IMR-90 (cell line): ENCODE data around the gene PLBD2. TPM values are rescaled to one million over a fixed set of nuclear protein-coding genes. Genes with fewer than 3 reads are reported as not detected.

Experiments used
- ATAC-seq: fragments of 200-7000 bp; cut with Tn5 transposase; 2 replicates; pipeline ENCODE4 v1.9.1; 2020; ENCODE audit warnings: low read depth, mild to moderate bottlenecking, moderate library complexity
- BruUV-seq: library from RNA; stranded (reverse); fragments of 400-500 nt; replicated peaks from 2 replicates; lab custom pipeline; 2021; lab: Mats Ljungman, UMichigan
- CTCF ChIA-PET: fragments of 300-600 bp; formaldehyde crosslinking; extraction: SDS; loops from one replicate; lab custom pipeline; 2021; ENCODE audit warnings: antibody characterized with exemption; lab: Yijun Ruan, JAX
- POLR2A ChIA-PET: fragments of 300-600 bp; sonication (Branson Sonifier 250); formaldehyde crosslinking; loops from one replicate; lab custom pipeline; 2022; ENCODE audit warnings: antibody characterized with exemption; ENCODE audit not compliant: unreplicated experiment; lab: Charles Lee
- DNase-seq: peaks from one replicate; pipeline ENCODE4 v3.0.0; 2013
- H2AFZ ChIP-seq: replicated peaks from 2 replicates; pipeline ENCODE3; 2013; ENCODE audit warnings: low read length, mild to moderate bottlenecking; ENCODE audit not compliant: poor library complexity
- H2AK5ac ChIP-seq: 2 replicates; pipeline ENCODE4 v1.6.1; 2013; ENCODE audit warnings: low read depth, low read length, inconsistent platforms
- H2AK9ac ChIP-seq: replicated peaks from 2 replicates; pipeline ENCODE3; 2013; ENCODE audit warnings: mild to moderate bottlenecking, low read depth, low read length, moderate library complexity; ENCODE audit not compliant: poor library complexity
- H2BK120ac ChIP-seq: 2 replicates; pipeline ENCODE4 v1.6.1; 2013; ENCODE audit warnings: low read depth, low read length, inconsistent platforms
- H2BK15ac ChIP-seq: 3 replicates; pipeline ENCODE4 v1.6.1; 2013; ENCODE audit warnings: low read depth, low read length, inconsistent platforms
- H2BK20ac ChIP-seq: 2 replicates; pipeline ENCODE4 v1.6.1; 2013; ENCODE audit warnings: low read depth, mild to moderate bottlenecking, inconsistent platforms, low read length, moderate library complexity
- H2BK5ac ChIP-seq: 2 replicates; pipeline ENCODE4 v1.6.1; 2013; ENCODE audit warnings: mild to moderate bottlenecking, low read depth, low read length, inconsistent platforms; ENCODE audit not compliant: poor library complexity, severe bottlenecking
- H3K14ac ChIP-seq: replicated peaks from 2 replicates; pipeline ENCODE4 v1.6.1; 2013; ENCODE audit warnings: low read depth, low read length, inconsistent platforms
- H3K18ac ChIP-seq: 2 replicates; pipeline ENCODE4 v1.6.1; 2013; ENCODE audit warnings: low read depth, low read length, control low read depth
- H3K23ac ChIP-seq: 2 replicates; pipeline ENCODE4 v1.6.1; 2013; ENCODE audit warnings: low read depth, low read length, inconsistent platforms
- H3K27ac ChIP-seq: 2 replicates; pipeline ENCODE4 v1.5.1; 2013; ENCODE audit warnings: mild to moderate bottlenecking, control low read depth, low read length; ENCODE audit not compliant: insufficient read depth
- H3K27me3 ChIP-seq: 2 replicates; pipeline ENCODE4 v1.6.1; 2013; ENCODE audit warnings: low read length; ENCODE audit not compliant: control insufficient read depth, insufficient read depth
- H3K36me3 ChIP-seq: 2 replicates; pipeline ENCODE4 v1.6.1; 2013; ENCODE audit warnings: low read length, mixed read lengths; ENCODE audit not compliant: control insufficient read depth, insufficient read depth
- H3K4ac ChIP-seq: 2 replicates; pipeline ENCODE4 v1.6.1; 2013; ENCODE audit warnings: low read depth, low read length, inconsistent platforms
- H3K4me1 ChIP-seq: 2 replicates; pipeline ENCODE4 v1.6.1; 2013; ENCODE audit warnings: low read length, mixed read lengths; ENCODE audit not compliant: control insufficient read depth, insufficient read depth
- H3K4me2 ChIP-seq: 2 replicates; pipeline ENCODE4 v1.6.1; 2013; ENCODE audit warnings: low read depth, mild to moderate bottlenecking, control low read depth, low read length, moderate library complexity
- H3K4me3 ChIP-seq: 2 replicates; pipeline ENCODE4 v1.5.1; 2013; ENCODE audit warnings: low read depth, mild to moderate bottlenecking, control low read depth, low read length, moderate library complexity; ENCODE audit not compliant: insufficient read depth
- H3K56ac ChIP-seq: 2 replicates; pipeline ENCODE4 v1.6.1; 2013; ENCODE audit warnings: low read length, inconsistent platforms; ENCODE audit not compliant: insufficient read depth; ENCODE audit errors: extremely low read depth
- H3K79me1 ChIP-seq, 2 experiments: 2 replicates each; pipeline ENCODE4 v1.6.1; 2013; ENCODE audit warnings: low read length in 2 of 2, inconsistent platforms in 1 of 2, low read depth in 1 of 2
- H3K9ac ChIP-seq: 2 replicates; pipeline ENCODE4 v1.6.1; 2013; ENCODE audit warnings: low read depth, low read length, control low read depth
- H3K9me1 ChIP-seq: 2 replicates; pipeline ENCODE4 v1.6.1; 2013; ENCODE audit warnings: low read length, inconsistent platforms; ENCODE audit not compliant: insufficient read depth
- H3K9me3 ChIP-seq: 2 replicates; pipeline ENCODE4 v1.6.1; 2013; ENCODE audit warnings: low read length; ENCODE audit not compliant: control insufficient read depth, insufficient read depth
- H4K20me1 ChIP-seq: 2 replicates; pipeline ENCODE4 v1.6.1; 2013; ENCODE audit warnings: low read length, inconsistent platforms; ENCODE audit not compliant: insufficient read depth
- H4K5ac ChIP-seq: 2 replicates; pipeline ENCODE4 v1.6.1; 2013; ENCODE audit warnings: mild to moderate bottlenecking, low read depth, low read length, control low read depth
- H4K8ac ChIP-seq, 2 experiments: 2 replicates each; pipeline ENCODE4 v1.6.1; 2013; ENCODE audit warnings: low read depth in 2 of 2, low read length in 2 of 2, control low read depth in 1 of 2, inconsistent platforms in 1 of 2
- H4K91ac ChIP-seq: 2 replicates; pipeline ENCODE4 v1.6.1; 2013; ENCODE audit warnings: low read depth, low read length, inconsistent platforms; ENCODE audit not compliant: insufficient read depth
- BHLHE40 ChIP-seq: fragments of 150-350 bp; IDR thresholded peaks from 2 replicates; pipeline ENCODE4 v1.6.1; 2016; ENCODE audit warnings: mild to moderate bottlenecking, low read depth, low read length
- CEBPB ChIP-seq: IDR thresholded peaks from 2 replicates; pipeline ENCODE4 v1.6.1; 2012; ENCODE audit warnings: low read depth, low read length, improper control_type of control experiment
- CHD1 ChIP-seq: IDR thresholded peaks from 2 replicates; pipeline ENCODE4 v1.6.1; 2012; ENCODE audit warnings: low read depth, low read length, improper control_type of control experiment
- CTCF ChIP-seq: conservative IDR thresholded peaks from 2 replicates; pipeline ENCODE4 v1.5.1; 2012; ENCODE audit warnings: mild to moderate bottlenecking, low read depth, low read length, improper control_type of control experiment
- FOS ChIP-seq: fragments of 150-350 bp; IDR thresholded peaks from 2 replicates; pipeline ENCODE4 v1.6.1; 2016; ENCODE audit warnings: low read depth, low read length
- MAFK ChIP-seq: IDR thresholded peaks from 2 replicates; pipeline ENCODE4 v1.6.1; 2012; ENCODE audit warnings: low read depth, low read length, improper control_type of control experiment
- MAZ ChIP-seq: IDR thresholded peaks from 2 replicates; pipeline ENCODE4 v1.6.1; 2012; ENCODE audit warnings: low read depth, mild to moderate bottlenecking, low read length, improper control_type of control experiment, moderate library complexity, borderline replicate concordance
- MXI1 ChIP-seq: IDR thresholded peaks from 2 replicates; pipeline ENCODE4 v1.6.1; 2012; ENCODE audit warnings: low read depth, mild to moderate bottlenecking, low read length, moderate library complexity, borderline replicate concordance
- NFE2L2 ChIP-seq: fragments of 150-350 bp; IDR thresholded peaks from 2 replicates; pipeline ENCODE4 v1.6.1; 2016; ENCODE audit warnings: low read depth, mild to moderate bottlenecking, low read length
- POLR2A ChIP-seq: IDR thresholded peaks from 2 replicates; pipeline ENCODE4 v1.6.1; 2012; ENCODE audit warnings: mild to moderate bottlenecking, low read depth, low read length
- RAD21 ChIP-seq: IDR thresholded peaks from 2 replicates; pipeline ENCODE4 v1.6.1; 2012; ENCODE audit warnings: low read length, improper control_type of control experiment
- RCOR1 ChIP-seq: IDR thresholded peaks from 2 replicates; pipeline ENCODE4 v1.6.1; 2012; ENCODE audit warnings: mild to moderate bottlenecking, low read length, improper control_type of control experiment; ENCODE audit not compliant: insufficient replicate concordance
- RFX5 ChIP-seq: IDR thresholded peaks from 2 replicates; pipeline ENCODE4 v1.8.0; 2012; ENCODE audit warnings: low read depth, mild to moderate bottlenecking, low read length, moderate library complexity
- SMC3 ChIP-seq: fragments of 150-350 bp; IDR thresholded peaks from 2 replicates; pipeline ENCODE4 v1.6.1; 2016; ENCODE audit warnings: low read depth, mild to moderate bottlenecking, antibody characterized with exemption, low read length, moderate library complexity
- WGBS, 2 experiments: methylation state at CpG; one replicate each; pipeline versions ENCODE4 v1.1.5 to v1.1.7; 2013; ENCODE audit warnings: missing lambda C conversion rate in 2 of 2; ENCODE audit not compliant: insufficient read length in 1 of 2; ENCODE audit errors: extremely low coverage in 2 of 2; 5-methylcytosine and 5-hydroxymethylcytosine counted together
- dilution Hi-C: fragments of 300-500 bp; cut with HindIII; formaldehyde crosslinking; loops from one replicate; pipeline ENCODE4 v1.14.3; 2018; ENCODE audit warnings: low sequenced_read_pairs; ENCODE audit not compliant: unreplicated experiment
- in situ Hi-C: fragments of 300-500 bp; cut with MboI; formaldehyde crosslinking; loops from 3 replicates; pipeline ENCODE4 v1.14.3; 2019; ENCODE audit warnings: low sequenced_read_pairs, inconsistent platforms, mixed read lengths
- intact Hi-C: fragments of 100-400 bp; cut with micrococcal nuclease; formaldehyde crosslinking; loops from 2 replicates; pipeline ENCODE4 v1.10.0; 2022
- polyA plus RNA-seq, 3 experiments: library from polyadenylated mRNA; depleted of rRNA; stranded (reverse); fragments of >200 nt; gene quantifications; 2 replicates each; pipeline ENCODE4 v1.2.3, GENCODE V29; 2012; ENCODE audit warnings: low replicate concordance in 1 of 3
- total RNA-seq: library from RNA; depleted of rRNA; stranded (reverse); fragments of >200 nt; gene quantifications from 2 replicates; pipeline ENCODE4 v1.2.3, GENCODE V29; 2012
- TF ChIP-seq, protein P1 (sequence below): fragments of 150-350 bp; IDR thresholded peaks from 2 replicates; pipeline ENCODE4 v1.6.1; 2016; ENCODE audit warnings: low read depth, mild to moderate bottlenecking, low read length, moderate library complexity, borderline replicate concordance
- TF ChIP-seq, protein P2 (sequence below): fragments of 150-350 bp; IDR thresholded peaks from 2 replicates; pipeline ENCODE4 v1.6.1; 2017; ENCODE audit warnings: mild to moderate bottlenecking, antibody characterized with exemption, low read length, low read depth

PLBD2 gene
- total and polyA plus RNA-seq, 2 of the 4 experiments (the other 2 are of a cell fraction), result 7.3 to 44.5 TPM

GRCh38 chr12:113333418-113333750 lies 25.0 kb upstream of the PLBD2 start:
- Histone ChIP-seq H3K4me1 (peaks cover 1% of the 10 kb centered on the region; the same call in 1 of the 2 replicates), H4K20me1 (no peaks in the 10 kb centered on the region), H3K9me1 (0 out of 2 replicates have a peak, but pooled peaks cover 3% of the 10 kb centered on the region), H4K91ac (no peak overlapping the region), H4K8ac (no peak overlapping the region), H2BK5ac (no peak overlapping the region), H3K36me3 (peaks cover 10% of the 10 kb centered on the region; the same call in 1 of the 2 replicates), H3K56ac (no peak overlapping the region), H3K4me3 (no peak overlapping the region), H3K79me1 (peaks cover 7 to 19% of the 10 kb centered on the region in 2 experiments), H2BK20ac (no peak overlapping the region), H2BK15ac (no peak overlapping the region), H3K4me2 (no peak overlapping the region; the same call in 1 of the 2 replicates), H2AK9ac (peak overlapping the region; percentile 42), H2AFZ (peak overlapping the region; percentile 41), H2AK5ac (no peak overlapping the region), H3K27me3 (no peaks in the 10 kb centered on the region), H3K9me3 (no peaks in the 10 kb centered on the region), H3K9ac (no peak overlapping the region), H2BK120ac (no peak overlapping the region), H3K14ac (no peak overlapping the region), H4K5ac (no peak overlapping the region), H3K4ac (no peak overlapping the region), H3K18ac (no peak overlapping the region), H3K27ac (no peak overlapping the region), H3K23ac (no peak overlapping the region)
- WGBS, 2 experiments, result no CpG with 5 or more reads among the region's 5 CpGs
- TF ChIP-seq SMC3 (no peak), CEBPB (no peak), POLR2A (no peak), RCOR1 (no peak), MAFK (no peak), MXI1 (no peak), BHLHE40 (no peak), RAD21 (no peak), MAZ (no peak), CTCF (no peak), FOS (no peak), RFX5 (no peak), NFE2L2 (no peak), CHD1 (no peak)
- TF ChIP-seq, protein P1, sequence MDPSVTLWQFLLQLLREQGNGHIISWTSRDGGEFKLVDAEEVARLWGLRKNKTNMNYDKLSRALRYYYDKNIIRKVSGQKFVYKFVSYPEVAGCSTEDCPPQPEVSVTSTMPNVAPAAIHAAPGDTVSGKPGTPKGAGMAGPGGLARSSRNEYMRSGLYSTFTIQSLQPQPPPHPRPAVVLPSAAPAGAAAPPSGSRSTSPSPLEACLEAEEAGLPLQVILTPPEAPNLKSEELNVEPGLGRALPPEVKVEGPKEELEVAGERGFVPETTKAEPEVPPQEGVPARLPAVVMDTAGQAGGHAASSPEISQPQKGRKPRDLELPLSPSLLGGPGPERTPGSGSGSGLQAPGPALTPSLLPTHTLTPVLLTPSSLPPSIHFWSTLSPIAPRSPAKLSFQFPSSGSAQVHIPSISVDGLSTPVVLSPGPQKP, result no peak
- TF ChIP-seq, protein P2, sequence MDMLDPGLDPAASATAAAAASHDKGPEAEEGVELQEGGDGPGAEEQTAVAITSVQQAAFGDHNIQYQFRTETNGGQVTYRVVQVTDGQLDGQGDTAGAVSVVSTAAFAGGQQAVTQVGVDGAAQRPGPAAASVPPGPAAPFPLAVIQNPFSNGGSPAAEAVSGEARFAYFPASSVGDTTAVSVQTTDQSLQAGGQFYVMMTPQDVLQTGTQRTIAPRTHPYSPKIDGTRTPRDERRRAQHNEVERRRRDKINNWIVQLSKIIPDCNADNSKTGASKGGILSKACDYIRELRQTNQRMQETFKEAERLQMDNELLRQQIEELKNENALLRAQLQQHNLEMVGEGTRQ, result no peak
- BruUV-seq, result no TSS peak
- no peak for DNase-seq
- ChIA-PET CTCF (interaction anchor here (0.7 kb wide), 1 partner anchor 92 kb away, joined by 3 read pairs; no protein-coding TSS in a partner anchor), POLR2A (no interaction called here)
- in situ Hi-C loops, result no loop called here
- no peak for ATAC-seq
- intact Hi-C loops, result no loop called here
- dilution Hi-C loops, result no loop called here
